ENCODE measurements around the gene SLCO4A1.

SLCO4A1 gene

DNA sequence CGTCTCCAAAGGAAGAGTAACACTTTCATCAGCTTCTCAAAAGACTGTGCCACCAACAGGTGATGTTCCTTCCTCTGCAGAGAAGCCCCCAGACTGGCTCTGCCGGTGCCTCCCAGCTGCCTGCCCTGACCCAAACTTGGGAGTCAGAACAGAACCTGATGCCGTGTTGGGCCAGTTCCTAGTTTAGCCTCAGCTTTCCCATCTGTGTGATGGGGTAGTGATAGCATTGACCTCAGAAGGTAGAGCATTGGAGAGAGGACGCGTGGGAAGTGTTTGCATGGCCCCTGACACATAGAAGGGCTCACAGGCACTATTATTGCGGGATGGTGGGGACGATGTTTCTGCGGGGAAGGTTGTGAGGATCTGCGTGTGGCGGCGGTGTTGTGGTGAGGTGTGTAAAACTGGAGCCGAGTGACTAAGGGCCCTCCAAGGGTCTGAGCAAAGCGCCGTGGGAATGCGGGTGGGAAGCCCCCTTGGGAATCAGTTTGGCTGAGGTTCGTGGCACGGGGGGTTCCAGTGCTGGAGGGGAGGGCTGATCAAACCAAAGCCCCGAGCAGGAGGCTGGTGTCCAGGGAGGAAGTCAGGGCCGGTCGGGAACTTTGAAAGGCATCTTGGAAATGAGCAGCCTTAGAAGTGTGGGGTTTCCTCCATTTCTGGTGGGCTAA, 68.0 kb downstream of the SLCO4A1 start:
- in situ Hi-C loops (cut with MboI; ENCODE audit: low sequenced_read_pairs) = no loop called here

- in situ Hi-C loops (cut with MboI; ENCODE audit: low sequenced_read_pairs) = no loop called here
Measured at GRCh38 chr20:62710886-62711702, 68.8 kb downstream of the SLCO4A1 start.

- in situ Hi-C loops (cut with MboI; ENCODE audit: low sequenced_read_pairs) = no loop called here
Measured at GRCh38 chr20:62711703-62712101, 69.4 kb downstream of the SLCO4A1 start.

- in situ Hi-C loops (cut with MboI; ENCODE audit: low sequenced_read_pairs) = no loop called here
Measured at GRCh38 chr20:62712606-62713005, 70.3 kb downstream of the SLCO4A1 start.

DNA sequence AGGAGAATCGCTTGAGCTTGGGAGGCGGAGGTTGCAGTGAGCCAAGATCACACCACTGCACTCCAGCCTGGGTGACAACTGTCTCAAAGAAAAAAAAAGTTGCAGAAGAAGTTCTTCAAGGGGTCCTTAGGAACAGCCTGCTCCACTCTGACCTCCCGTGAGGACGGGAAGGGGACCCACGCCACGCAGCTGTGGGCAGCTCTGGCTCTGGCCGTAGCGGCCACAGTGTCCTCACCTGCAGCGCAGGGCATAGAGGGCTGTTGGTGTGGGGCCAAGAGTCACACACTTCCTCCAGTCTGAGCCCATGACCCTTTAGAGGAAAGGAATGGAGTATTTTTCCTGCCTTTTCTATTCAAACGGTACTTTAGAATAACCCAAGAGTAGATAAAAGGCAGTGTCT, 71.7 kb downstream of the SLCO4A1 start:
- in situ Hi-C loops (cut with MboI; ENCODE audit: low sequenced_read_pairs) = no loop called here

DNA sequence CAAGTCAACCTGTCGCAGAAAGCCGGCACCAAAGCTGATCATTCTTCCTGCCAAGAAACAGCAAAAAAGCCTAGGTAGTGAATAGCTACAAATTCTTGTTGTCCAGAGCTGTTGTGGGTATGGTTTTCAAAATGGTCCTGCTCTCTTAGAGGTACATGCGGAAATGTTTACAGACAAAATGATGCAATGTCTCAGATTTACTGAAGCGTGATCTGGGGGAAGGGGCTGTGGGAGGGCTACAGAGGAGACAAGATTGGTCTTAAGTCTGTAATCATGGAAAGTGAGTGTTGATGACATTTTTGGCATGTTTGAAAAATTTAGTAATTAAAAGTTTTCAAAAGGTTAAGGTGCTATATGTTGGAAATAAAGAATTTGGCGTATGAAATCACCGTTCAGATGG, 72.5 kb downstream of the SLCO4A1 start:
- in situ Hi-C loops (cut with MboI; ENCODE audit: low sequenced_read_pairs) = no loop called here

DNA sequence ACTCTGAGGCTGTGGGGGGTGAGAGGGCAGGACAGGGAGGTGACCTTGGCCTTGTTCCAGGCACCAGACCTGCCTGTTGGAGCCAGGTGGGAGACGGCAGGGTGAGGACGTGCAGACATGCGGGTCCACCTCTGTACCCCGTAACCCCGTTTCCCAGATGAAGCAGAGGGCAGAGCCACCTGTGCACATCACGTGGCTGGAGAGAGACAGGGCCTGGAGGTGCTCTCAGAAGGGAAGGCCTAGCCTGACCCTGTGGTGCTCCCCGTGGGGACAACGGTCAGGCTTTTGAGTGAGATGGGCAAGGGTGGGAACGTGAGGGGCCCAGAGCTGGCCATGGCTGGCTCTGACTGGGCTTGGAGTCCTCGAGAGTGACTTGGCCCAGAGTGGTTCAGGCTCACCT, 72.9 kb downstream of the SLCO4A1 start:
- in situ Hi-C loops (cut with MboI; ENCODE audit: low sequenced_read_pairs) = no loop called here

DNA sequence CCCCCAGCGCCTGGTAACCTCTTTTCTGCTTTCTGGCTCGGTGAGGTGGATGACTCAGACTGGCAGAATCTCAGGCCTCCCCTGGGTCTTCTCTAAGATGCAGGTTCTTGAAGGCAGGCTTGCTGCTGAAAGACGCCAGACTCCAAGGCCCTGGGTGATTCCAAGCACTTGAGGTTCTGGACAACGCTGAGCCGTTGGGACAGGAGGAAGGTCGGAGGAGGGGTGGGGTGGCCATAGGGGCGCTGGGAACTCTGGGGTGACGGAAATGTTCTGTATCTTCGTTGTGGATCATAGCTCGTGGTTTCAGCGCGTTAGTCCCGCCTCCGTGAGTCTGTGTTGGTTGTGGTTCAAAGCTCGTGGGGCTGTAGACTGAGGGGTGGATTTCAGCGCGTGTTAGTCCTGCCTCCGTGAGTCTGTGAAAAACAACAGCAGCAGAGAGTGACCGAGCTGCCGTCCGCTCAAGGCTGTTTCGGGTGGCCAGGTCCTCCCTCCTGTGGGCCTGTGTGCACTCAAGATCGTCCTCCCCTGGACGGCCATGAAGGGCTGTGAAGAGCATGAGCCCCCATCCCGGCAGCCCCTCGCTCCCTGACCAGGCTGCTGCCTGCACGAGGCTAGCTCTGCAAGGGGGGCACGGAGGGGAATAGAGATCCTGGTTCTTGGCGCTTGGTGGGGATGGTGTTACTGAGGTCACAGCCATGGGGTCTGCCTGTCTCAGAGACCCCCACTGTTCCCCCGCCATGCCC, 74.1 kb downstream of the SLCO4A1 start:
- in situ Hi-C loops (cut with MboI; ENCODE audit: low sequenced_read_pairs) = no loop called here

- in situ Hi-C loops (cut with MboI; ENCODE audit: low sequenced_read_pairs) = no loop called here
Measured at GRCh38 chr20:62716941-62717310, 74.6 kb downstream of the SLCO4A1 start.

DNA sequence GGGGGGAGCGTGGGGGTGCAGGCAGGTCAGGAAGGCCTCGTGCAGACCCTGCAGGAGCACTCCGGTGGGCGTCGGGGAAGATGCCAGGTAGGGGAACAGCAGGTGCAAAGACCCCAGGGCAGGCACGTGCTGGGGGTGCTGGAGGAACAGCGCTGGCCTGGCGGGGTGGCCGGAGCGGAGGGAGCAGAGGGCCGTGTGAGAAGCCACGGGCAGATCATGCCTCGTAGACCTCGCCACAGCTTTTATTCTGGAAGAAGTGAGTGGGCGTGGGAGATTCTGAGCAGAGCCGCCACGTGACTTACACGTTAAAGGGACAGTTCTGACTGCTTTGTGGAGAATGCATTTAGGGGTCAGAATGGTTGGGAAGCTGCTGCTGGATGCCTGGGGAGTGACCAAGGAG, 75.6 kb downstream of the SLCO4A1 start:
- in situ Hi-C loops (cut with MboI; ENCODE audit: low sequenced_read_pairs) = no loop called here

DNA sequence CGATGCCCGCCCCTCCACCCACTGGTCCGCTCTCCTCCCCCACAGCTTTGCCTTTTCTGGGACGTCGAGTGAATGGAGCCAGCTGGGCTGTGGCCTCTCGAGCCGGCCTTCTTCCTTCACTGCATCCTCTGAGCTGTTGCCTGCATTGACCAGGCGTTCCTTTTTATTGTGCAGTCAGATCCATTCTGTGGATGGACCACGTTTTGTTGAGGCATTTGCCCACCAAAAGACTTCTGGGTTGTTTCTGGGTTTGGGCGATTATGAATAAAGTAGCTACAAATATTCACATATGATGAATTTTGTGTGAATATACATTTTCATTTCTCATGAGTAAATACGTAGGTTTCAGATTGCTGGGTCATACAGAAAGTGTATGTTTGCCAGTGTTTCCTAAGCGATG, 76.2 kb downstream of the SLCO4A1 start:
- in situ Hi-C loops (cut with MboI; ENCODE audit: low sequenced_read_pairs) = no loop called here

- in situ Hi-C loops (cut with MboI; ENCODE audit: low sequenced_read_pairs) = no loop called here
Measured at GRCh38 chr20:62719250-62719935, 77.1 kb downstream of the SLCO4A1 start.

Data from HL-60/S4 treated with phorbol 12-myristate 13-acetate at 8.2 ng/mL for 4 days and 3 days (cell line).